Gastrocnemius medialis (tissue), 4 donors: ENCODE measurements around the gene VPS26C. TPM values are rescaled to one million over a fixed set of nuclear protein-coding genes. Genes with fewer than 3 reads are reported as not detected.
A peak's percentile ranks its signal among the peaks of the same experiment; 100 is the strongest.

Experiments
- ATAC-seq, 2 donors: fragments of 150-250 bp; one replicate each; pipeline ENCODE4 v1.9.1; 2016
- DNase-seq, 2 donors: peaks; one replicate each; pipeline ENCODE4 v3.0.0-alpha.2; 2019
- H3K27ac ChIP-seq, 4 donors: fragments of 200-600 bp; sonication (generic); 1 replicate in 1 of 4; 2 replicates in 3 of 4; pipeline ENCODE4 v1.5.1; 2016 to 2018; ENCODE audit warnings: mild to moderate bottlenecking in 2 of 4, moderate library complexity in 1 of 4
- H3K27me3 ChIP-seq, 3 donors: fragments of 200-600 bp; sonication (generic) in 2 of 3; 1 replicate in 1 of 3; 2 replicates in 2 of 3; pipeline versions ENCODE4 v1.5.1 to v1.6.0; 2016 to 2019; ENCODE audit warnings: mild to moderate bottlenecking in 1 of 3, moderate library complexity in 1 of 3
- H3K36me3 ChIP-seq, 2 donors: fragments of 200-600 bp; sonication (generic) in 1 of 2; one replicate each; pipeline ENCODE4 v1.5.1; 2017 to 2018
- H3K4me1 ChIP-seq, 2 donors: fragments of 200-600 bp; sonication (generic) in 1 of 2; one replicate each; pipeline ENCODE4 v1.5.1; 2016 to 2017; ENCODE audit warnings: mild to moderate bottlenecking in 2 of 2
- H3K4me3 ChIP-seq, 4 donors: fragments of 200-600 bp; sonication (generic) in 3 of 4; 1 replicate in 1 of 4; 2 replicates in 3 of 4; pipeline ENCODE4 v1.5.1; 2016 to 2019; ENCODE audit warnings: mild to moderate bottlenecking in 2 of 4
- H3K9me3 ChIP-seq, 3 donors: fragments of 200-600 bp; sonication (generic) in 2 of 3; 1 replicate in 1 of 3; 2 replicates in 2 of 3; pipeline ENCODE4 v1.5.1; 2016 to 2019
- POLR2A ChIP-seq, 2 donors: fragments of 450-650 bp; IDR thresholded peaks; one replicate each; pipeline ENCODE4 v1.6.1; 2017; ENCODE audit warnings: antibody characterized with exemption in 2 of 2, mild to moderate bottlenecking in 2 of 2, moderate library complexity in 2 of 2
- in situ Hi-C, 4 donors: fragments of 200-750 bp; cut with MboI; loops; one replicate each; pipeline versions ENCODE4 v1.15.0 to v1.8.0; 2017; ENCODE audit warnings: low sequenced_read_pairs in 4 of 4
- intact Hi-C: fragments of 100-400 bp; cut with DNase I; formaldehyde crosslinking; loops from one replicate; pipeline ENCODE4 v1.15.1; 2023; ENCODE audit warnings: low total_unique reads
- total RNA-seq, 4 donors: library from RNA; depleted of rRNA; stranded (reverse); fragments of >200 nt; gene quantifications; one replicate each; pipeline versions ENCODE4 v1.1.0 to v1.2.3, GENCODE V29; 2016
- TF ChIP-seq, protein P1 (sequence below), 5 experiments: fragments of 450-650 bp in 3 of 5; fragments of 200-600 bp in 2 of 5; sonication (generic) in 2 of 5; IDR thresholded peaks in 4 of 5; conservative IDR thresholded peaks in 1 of 5; 1 replicate in 4 of 5; 2 replicates in 1 of 5; pipeline ENCODE4 v1.5.1; 2016 to 2019; ENCODE audit warnings: antibody characterized with exemption in 5 of 5, mild to moderate bottlenecking in 3 of 5, moderate library complexity in 3 of 5

Gene VPS26C
- total RNA-seq, 4 donors from 2014 or later = 57.6 to 82.7 (median 75.4) TPM

DNA sequence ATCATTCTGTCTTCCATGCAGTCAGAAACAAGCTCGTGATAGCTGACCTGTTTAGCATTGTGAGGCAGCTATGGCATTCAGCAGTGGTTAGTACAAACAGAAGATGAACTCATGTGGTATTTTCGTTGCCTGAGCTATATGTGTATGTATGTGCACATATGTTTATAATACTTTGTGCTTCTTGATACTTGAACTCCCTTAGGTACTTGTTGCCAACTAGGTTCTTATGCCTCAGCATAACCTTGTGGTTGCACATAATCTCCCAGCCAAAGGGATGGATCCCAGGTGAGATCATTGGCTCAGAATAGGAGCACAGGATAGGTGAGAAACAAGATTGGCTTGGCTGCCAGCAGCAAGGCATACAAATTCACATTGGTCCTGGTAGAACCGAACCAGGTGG is 86.1 kb downstream of the VPS26C start:
- peak overlapping the region in 1 of 4 donors; percentile 3 for H3K4me3 ChIP-seq
- H3K4me1 ChIP-seq = no peaks in the 10 kb centered on the region
- DNase-seq (peak; percentile 59 to 61), ATAC-seq (peak; percentile 90 to 98)
- in situ Hi-C loops = no loop called here
- H3K36me3 ChIP-seq = peaks cover 0 to 5% of the 10 kb centered on the region in 2 donors
- no peak for TF ChIP-seq POLR2A (IDR thresholded peaks at IDR 0.05)
- TF ChIP-seq, protein P1, sequence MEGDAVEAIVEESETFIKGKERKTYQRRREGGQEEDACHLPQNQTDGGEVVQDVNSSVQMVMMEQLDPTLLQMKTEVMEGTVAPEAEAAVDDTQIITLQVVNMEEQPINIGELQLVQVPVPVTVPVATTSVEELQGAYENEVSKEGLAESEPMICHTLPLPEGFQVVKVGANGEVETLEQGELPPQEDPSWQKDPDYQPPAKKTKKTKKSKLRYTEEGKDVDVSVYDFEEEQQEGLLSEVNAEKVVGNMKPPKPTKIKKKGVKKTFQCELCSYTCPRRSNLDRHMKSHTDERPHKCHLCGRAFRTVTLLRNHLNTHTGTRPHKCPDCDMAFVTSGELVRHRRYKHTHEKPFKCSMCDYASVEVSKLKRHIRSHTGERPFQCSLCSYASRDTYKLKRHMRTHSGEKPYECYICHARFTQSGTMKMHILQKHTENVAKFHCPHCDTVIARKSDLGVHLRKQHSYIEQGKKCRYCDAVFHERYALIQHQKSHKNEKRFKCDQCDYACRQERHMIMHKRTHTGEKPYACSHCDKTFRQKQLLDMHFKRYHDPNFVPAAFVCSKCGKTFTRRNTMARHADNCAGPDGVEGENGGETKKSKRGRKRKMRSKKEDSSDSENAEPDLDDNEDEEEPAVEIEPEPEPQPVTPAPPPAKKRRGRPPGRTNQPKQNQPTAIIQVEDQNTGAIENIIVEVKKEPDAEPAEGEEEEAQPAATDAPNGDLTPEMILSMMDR (IDR thresholded peaks at IDR 0.05 in 4 of 5, conservative IDR thresholded peaks at IDR 0.05 in 1 of 5) = no peak
- H3K27me3 ChIP-seq = no peaks in the 10 kb centered on the region
- no peaks in the 10 kb centered on the region for H3K9me3 ChIP-seq
- intact Hi-C loops = loop anchor here (1.0 kb wide), 1 partner anchor 27 kb away; no protein-coding TSS in a partner anchor
- peak overlapping the region; percentile 78 to 85 (median 82) for H3K27ac ChIP-seq

DNA sequence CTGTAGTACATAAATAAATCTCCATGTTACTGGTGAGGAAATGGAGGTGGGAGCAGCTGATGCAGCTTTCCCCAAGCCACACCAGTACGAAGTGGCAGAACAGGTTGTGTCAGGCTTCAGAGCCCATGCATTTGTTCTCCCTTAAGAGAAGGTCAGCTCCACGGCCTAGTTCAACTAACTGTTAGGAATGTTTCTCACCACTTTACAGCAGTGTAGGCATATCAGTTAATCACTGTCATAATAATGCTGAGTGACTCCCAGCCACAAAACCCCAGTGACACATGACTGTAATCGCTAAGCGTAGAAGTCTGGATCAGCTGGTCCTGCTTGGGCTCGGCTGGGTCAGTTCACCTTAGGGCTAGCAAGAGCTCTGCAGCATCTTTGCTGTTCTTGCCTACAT is 90.4 kb downstream of the VPS26C start:
- no peak overlapping the region for H3K4me3 ChIP-seq
- no peaks in the 10 kb centered on the region for H3K4me1 ChIP-seq
- no peak for TF ChIP-seq POLR2A (IDR thresholded peaks at IDR 0.05)
- TF ChIP-seq, protein P1 (IDR thresholded peaks at IDR 0.05 in 4 of 5, conservative IDR thresholded peaks at IDR 0.05 in 1 of 5) = no peak
- no peaks in the 10 kb centered on the region for H3K9me3 ChIP-seq
- ATAC-seq (no peak), DNase-seq (no peak)
- in situ Hi-C loops (no loop called here), intact Hi-C loops (no loop called here)
- H3K27me3 ChIP-seq = no peaks in the 10 kb centered on the region
- peak overlapping the region in 3 of 4 donors; percentile 14 to 34 (median 34) for H3K27ac ChIP-seq
- H3K36me3 ChIP-seq = peaks cover 0 to 30% of the 10 kb centered on the region in 2 donors

Other genes with a start within 250 kb of the VPS26C start
- gene PIGP, start 194.3 kb downstream of the VPS26C start, total RNA-seq = 10 to 100 TPM; 21.8 to 31.8 (median 25.5) TPM
- gene TTC3, start 194.1 kb downstream of the VPS26C start, total RNA-seq = 10 to 100 TPM; 39.5 to 71.6 (median 44.1) TPM
- 100 to 1,000 TPM in 2 of 4 donors, 10 to 100 TPM in 2; 81.0 to 115 (median 95.3) TPM for gene DYRK1A, start 99.4 kb upstream of the VPS26C start, total RNA-seq